DOHH2 (cell line): Measurements from ENCODE around the gene IFRD2.

Experiments used
- H3F3A ChIP-seq: fragments of 200-600 bp; sonication (generic), shearing (Covaris generic); 2 replicates; pipeline ENCODE4 v1.6.0; 2016; ENCODE audit warnings: antibody characterized with exemption, mild to moderate bottlenecking; ENCODE audit not compliant: control insufficient read depth, insufficient read depth
- H3K27ac ChIP-seq: fragments of 200-600 bp; sonication (generic); 2 replicates; pipeline ENCODE4 v1.5.1; 2014; ENCODE audit warnings: low read depth, mild to moderate bottlenecking, low read length, moderate library complexity
- H3K27me3 ChIP-seq: fragments of 200-600 bp; sonication (generic); 2 replicates; pipeline ENCODE4 v1.6.1; 2014; ENCODE audit warnings: mild to moderate bottlenecking, low read length, mixed read lengths; ENCODE audit not compliant: control insufficient read depth
- H3K36me3 ChIP-seq: fragments of 200-600 bp; sonication (generic); 2 replicates; pipeline ENCODE4 v1.6.1; 2014; ENCODE audit warnings: mild to moderate bottlenecking, low read length, moderate library complexity, mixed read lengths; ENCODE audit not compliant: control insufficient read depth
- H3K4me1 ChIP-seq: fragments of 200-600 bp; sonication (generic); 2 replicates; pipeline ENCODE4 v1.6.1; 2014; ENCODE audit warnings: mild to moderate bottlenecking, low read length, mixed read lengths; ENCODE audit not compliant: control insufficient read depth
- H3K4me2 ChIP-seq: fragments of 200-600 bp; sonication (generic); 2 replicates; pipeline ENCODE4 v1.6.0; 2014; ENCODE audit warnings: mild to moderate bottlenecking, low read length, moderate library complexity
- H3K4me3 ChIP-seq: fragments of 200-600 bp; sonication (generic); 2 replicates; pipeline ENCODE4 v1.5.1; 2014; ENCODE audit warnings: mild to moderate bottlenecking, low read length, mixed read lengths
- H3K79me2 ChIP-seq: fragments of 200-600 bp; sonication (generic); 2 replicates; pipeline ENCODE4 v1.6.1; 2014; ENCODE audit warnings: mild to moderate bottlenecking, low read length, mixed read lengths; ENCODE audit not compliant: control insufficient read depth
- H3K9me2 ChIP-seq: fragments of 200-600 bp; sonication (generic); replicated peaks from 2 replicates; pipeline ENCODE4 v1.6.1; 2014; ENCODE audit warnings: mild to moderate bottlenecking, low read length, mixed read lengths; ENCODE audit not compliant: control insufficient read depth
- H3K9me3 ChIP-seq: fragments of 200-600 bp; sonication (generic); 2 replicates; pipeline ENCODE4 v1.6.1; 2014; ENCODE audit warnings: antibody characterized with exemption, low read length, mixed read lengths; ENCODE audit not compliant: control insufficient read depth, insufficient read depth
- H4K20me1 ChIP-seq: fragments of 200-600 bp; sonication (generic); 2 replicates; pipeline ENCODE4 v1.6.0; 2014; ENCODE audit warnings: low read depth, mild to moderate bottlenecking, antibody characterized with exemption, low read length, moderate library complexity; ENCODE audit not compliant: control insufficient read depth, insufficient read depth
- CTCF ChIP-seq: fragments of 200-600 bp; sonication (generic); IDR thresholded peaks from one replicate; pipeline ENCODE4 v1.5.1; 2014; ENCODE audit warnings: antibody characterized with exemption, mild to moderate bottlenecking, low read depth, low read length; ENCODE audit not compliant: poor library complexity, severe bottlenecking
- EZH2phosphoT487 ChIP-seq: fragments of 200-600 bp; sonication (generic); IDR thresholded peaks from 2 replicates; pipeline ENCODE4 v1.6.1; 2017; ENCODE audit warnings: borderline replicate concordance, mild to moderate bottlenecking, antibody characterized with exemption, low read length, moderate library complexity, mixed read lengths

The IFRD2 gene

GRCh38 chr3:50264964-50265485, 27.2 kb downstream of the IFRD2 start:
- Histone ChIP-seq H3K36me3 (no peaks in the 10 kb centered on the region), H3K27me3 (peaks cover 31% of the 10 kb centered on the region), H3K27ac (no peak overlapping the region), H3K9me2 (no peaks in the 10 kb centered on the region), H3K9me3 (no peaks in the 10 kb centered on the region), H3F3A (no peaks in the 10 kb centered on the region), H3K79me2 (no peaks in the 10 kb centered on the region), H3K4me2 (no peak overlapping the region), H3K4me1 (peaks cover 5% of the 10 kb centered on the region; the same call in 1 of the 2 replicates), H4K20me1 (no peaks in the 10 kb centered on the region), H3K4me3 (no peak overlapping the region)
- TF ChIP-seq CTCF (no peak), EZH2phosphoT487 (no peak)

GRCh38 chr3:50264383-50264963, 27.8 kb downstream of the IFRD2 start:
- no peaks in the 10 kb centered on the region for H3K9me2 ChIP-seq
- no peaks in the 10 kb centered on the region for H3F3A ChIP-seq
- H3K4me1 ChIP-seq: peaks cover 10% of the 10 kb centered on the region
- H3K27ac ChIP-seq: no peak overlapping the region
- H3K9me3 ChIP-seq: no peaks in the 10 kb centered on the region
- H3K36me3 ChIP-seq: no peaks in the 10 kb centered on the region
- TF ChIP-seq CTCF (no peak), EZH2phosphoT487 (no peak)
- H3K4me3 ChIP-seq: no peak overlapping the region
- no peaks in the 10 kb centered on the region for H3K79me2 ChIP-seq
- no peaks in the 10 kb centered on the region for H4K20me1 ChIP-seq
- H3K4me2 ChIP-seq: no peak overlapping the region
- peaks cover 28% of the 10 kb centered on the region for H3K27me3 ChIP-seq

- H3K27me3 ChIP-seq: peaks cover 27% of the 10 kb centered on the region
- H3K27ac ChIP-seq: no peak overlapping the region
- no peak overlapping the region for H3K4me2 ChIP-seq
- H3K79me2 ChIP-seq: no peaks in the 10 kb centered on the region
- H3F3A ChIP-seq: no peaks in the 10 kb centered on the region
- H3K4me3 ChIP-seq: no peak overlapping the region
- H3K4me1 ChIP-seq: peaks cover 10% of the 10 kb centered on the region
- H4K20me1 ChIP-seq: no peaks in the 10 kb centered on the region
- no peaks in the 10 kb centered on the region for H3K9me3 ChIP-seq
- H3K9me2 ChIP-seq: no peaks in the 10 kb centered on the region
- TF ChIP-seq EZH2phosphoT487 (no peak), CTCF (no peak)
- H3K36me3 ChIP-seq: no peaks in the 10 kb centered on the region; the same call in 1 of the 2 replicates
Observed at GRCh38 chr3:50263478-50264382, 28.5 kb downstream of the IFRD2 start.
